Prostate gland (tissue), 2 donors: ENCODE data around the gene CDK16. TPM values are rescaled to one million over a fixed set of nuclear protein-coding genes. Genes with fewer than 3 reads are reported as not detected.

Experiments
- DNase-seq: peaks from one replicate; pipeline ENCODE4 v3.0.0-alpha.2; 2019; ENCODE audit warnings: low spot score
- H3K27ac ChIP-seq, 2 donors: fragments of 200-600 bp; sonication (generic); 2 replicates each; pipeline ENCODE4 v1.5.1; 2017 to 2019
- H3K27me3 ChIP-seq: fragments of 200-600 bp; sonication (generic); replicated peaks from 2 replicates; pipeline ENCODE4 v1.5.1; 2019; ENCODE audit not compliant: insufficient read depth
- H3K36me3 ChIP-seq, 2 donors: fragments of 200-600 bp; sonication (generic); 1 replicate in 1 of 2; 2 replicates in 1 of 2; pipeline versions ENCODE4 v1.5.1 to v1.8.1; 2017 to 2019
- H3K4me1 ChIP-seq: fragments of 200-600 bp; sonication (generic); replicated peaks from 2 replicates; pipeline ENCODE4 v1.5.1; 2019
- H3K4me3 ChIP-seq, 2 donors: fragments of 200-600 bp; sonication (generic); 2 replicates each; pipeline ENCODE4 v1.5.1; 2017 to 2019
- H3K9me3 ChIP-seq: fragments of 200-600 bp; sonication (generic); 2 replicates; pipeline ENCODE4 v1.5.1; 2017
- POLR2A ChIP-seq: fragments of 450-650 bp; IDR thresholded peaks from one replicate; pipeline ENCODE4 v1.6.1; 2016; ENCODE audit warnings: antibody characterized with exemption, mild to moderate bottlenecking
- POLR2AphosphoS5 ChIP-seq: sonication (generic); formaldehyde crosslinking; IDR thresholded peaks from one replicate; pipeline ENCODE4 v1.6.1; 2017; ENCODE audit warnings: antibody characterized with exemption
- WGBS: methylation state at CpG from one replicate; pipeline ENCODE4 v1.1.5; 2018; 5-methylcytosine and 5-hydroxymethylcytosine counted together
- intact Hi-C: fragments of 100-400 bp; cut with DNase I; formaldehyde crosslinking; loops from one replicate; pipeline ENCODE4 v1.14.2; 2022
- total RNA-seq, 2 donors: library from RNA; depleted of rRNA; stranded (reverse); fragments of >200 nt; gene quantifications; one replicate each; pipeline ENCODE4 v1.1.0, GENCODE V29; 2016
- TF ChIP-seq, protein P1 (sequence below), 4 experiments: fragments of 200-600 bp in 2 of 4; fragments of 450-650 bp in 2 of 4; sonication (generic) in 2 of 4; IDR thresholded peaks; 1 replicate in 3 of 4; 2 replicates in 1 of 4; pipeline ENCODE4 v1.5.1; 2016 to 2019; ENCODE audit warnings: antibody characterized with exemption in 4 of 4, mild to moderate bottlenecking in 2 of 4, moderate library complexity in 2 of 4

Gene CDK16
- total RNA-seq, 2 donors from 2014 or later, result 63.5 to 173 TPM

DNA sequence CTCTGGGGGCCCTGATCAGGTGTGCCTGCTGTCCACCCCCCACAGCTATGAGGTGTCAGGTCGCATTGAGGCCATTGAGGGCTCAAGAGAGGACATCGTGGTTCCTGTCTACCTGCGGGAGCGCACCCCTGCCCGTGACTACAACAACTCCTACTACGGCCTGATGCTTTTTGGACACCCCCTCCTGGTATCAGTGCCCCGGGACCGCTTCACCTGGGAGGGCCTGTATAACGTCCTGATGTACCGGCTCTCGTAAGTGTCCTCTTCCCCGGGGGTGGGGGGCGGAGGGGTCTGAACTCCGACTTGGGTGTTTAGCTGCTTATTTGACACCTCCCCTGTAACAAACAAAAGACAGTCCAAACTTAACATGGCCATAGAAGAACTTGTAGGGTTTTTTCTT, 24.9 kb downstream of the CDK16 start:
- Histone ChIP-seq H3K9me3 (no peaks in the 10 kb centered on the region), H3K27ac (no peak overlapping the region), H3K27me3 (no peaks in the 10 kb centered on the region), H3K36me3 (no peaks in the 10 kb centered on the region), H3K4me3 (no peak overlapping the region), H3K4me1 (no peaks in the 10 kb centered on the region)
- whole genome bisulfite sequencing, result 94% methylated on average over 7 of the region's 14 CpGs
- intact Hi-C loops, result no loop called here
- no peak for DNase-seq
- TF ChIP-seq POLR2AphosphoS5, result no peak
- TF ChIP-seq, protein P1, sequence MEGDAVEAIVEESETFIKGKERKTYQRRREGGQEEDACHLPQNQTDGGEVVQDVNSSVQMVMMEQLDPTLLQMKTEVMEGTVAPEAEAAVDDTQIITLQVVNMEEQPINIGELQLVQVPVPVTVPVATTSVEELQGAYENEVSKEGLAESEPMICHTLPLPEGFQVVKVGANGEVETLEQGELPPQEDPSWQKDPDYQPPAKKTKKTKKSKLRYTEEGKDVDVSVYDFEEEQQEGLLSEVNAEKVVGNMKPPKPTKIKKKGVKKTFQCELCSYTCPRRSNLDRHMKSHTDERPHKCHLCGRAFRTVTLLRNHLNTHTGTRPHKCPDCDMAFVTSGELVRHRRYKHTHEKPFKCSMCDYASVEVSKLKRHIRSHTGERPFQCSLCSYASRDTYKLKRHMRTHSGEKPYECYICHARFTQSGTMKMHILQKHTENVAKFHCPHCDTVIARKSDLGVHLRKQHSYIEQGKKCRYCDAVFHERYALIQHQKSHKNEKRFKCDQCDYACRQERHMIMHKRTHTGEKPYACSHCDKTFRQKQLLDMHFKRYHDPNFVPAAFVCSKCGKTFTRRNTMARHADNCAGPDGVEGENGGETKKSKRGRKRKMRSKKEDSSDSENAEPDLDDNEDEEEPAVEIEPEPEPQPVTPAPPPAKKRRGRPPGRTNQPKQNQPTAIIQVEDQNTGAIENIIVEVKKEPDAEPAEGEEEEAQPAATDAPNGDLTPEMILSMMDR (IDR thresholded peaks at IDR 0.05), result no peak
- TF ChIP-seq POLR2A, result no peak

- WGBS, result 91% methylated on average over 15 of the region's 16 CpGs
These were observed 26.2 kb downstream of the CDK16 start for GRCh38 chrX:47244676-47245075.

DNA sequence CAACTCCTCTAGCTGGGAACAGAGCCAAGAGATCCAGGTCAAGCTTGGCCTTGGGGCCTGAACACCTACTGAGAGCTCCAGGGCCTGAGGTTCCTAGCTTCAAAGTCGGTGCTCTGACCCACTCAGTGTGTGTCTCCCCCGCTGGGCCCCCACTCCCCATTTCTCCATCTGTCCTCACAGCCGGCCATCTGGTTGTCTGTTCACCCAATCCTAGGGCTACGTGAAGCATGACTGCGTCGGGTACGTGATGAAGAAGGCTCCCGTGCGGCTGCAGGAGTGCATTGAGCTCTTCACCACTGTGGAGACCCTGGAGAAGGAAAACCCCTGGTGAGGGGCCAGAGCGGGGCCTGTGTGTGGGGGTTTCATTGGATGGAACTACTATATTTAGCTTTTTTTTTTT, 26.7 kb downstream of the CDK16 start:
- H3K9me3 ChIP-seq, result no peaks in the 10 kb centered on the region
- H3K27me3 ChIP-seq, result no peaks in the 10 kb centered on the region
- WGBS, result 95% methylated on average over 10 of the region's 10 CpGs
- no peak overlapping the region for H3K27ac ChIP-seq
- no peaks in the 10 kb centered on the region for H3K36me3 ChIP-seq
- TF ChIP-seq POLR2AphosphoS5 (no peak), POLR2A (no peak)
- TF ChIP-seq, protein P1 (IDR thresholded peaks at IDR 0.05), result no peak
- intact Hi-C loops, result no loop called here
- no peaks in the 10 kb centered on the region for H3K4me1 ChIP-seq
- no peak for DNase-seq
- no peak overlapping the region for H3K4me3 ChIP-seq

More at GRCh38 chrX:47244676-47245075, 26.2 kb downstream of the CDK16 start:
- Histone ChIP-seq H3K27me3 (no peaks in the 10 kb centered on the region), H3K4me1 (no peaks in the 10 kb centered on the region), H3K9me3 (no peaks in the 10 kb centered on the region), H3K27ac (no peak overlapping the region), H3K4me3 (no peak overlapping the region), H3K36me3 (no peaks in the 10 kb centered on the region)
- DNase-seq, result no peak
- TF ChIP-seq POLR2A (no peak), POLR2AphosphoS5 (no peak)
- TF ChIP-seq, protein P1 (IDR thresholded peaks at IDR 0.05), result no peak
- intact Hi-C loops, result no loop called here

DNA sequence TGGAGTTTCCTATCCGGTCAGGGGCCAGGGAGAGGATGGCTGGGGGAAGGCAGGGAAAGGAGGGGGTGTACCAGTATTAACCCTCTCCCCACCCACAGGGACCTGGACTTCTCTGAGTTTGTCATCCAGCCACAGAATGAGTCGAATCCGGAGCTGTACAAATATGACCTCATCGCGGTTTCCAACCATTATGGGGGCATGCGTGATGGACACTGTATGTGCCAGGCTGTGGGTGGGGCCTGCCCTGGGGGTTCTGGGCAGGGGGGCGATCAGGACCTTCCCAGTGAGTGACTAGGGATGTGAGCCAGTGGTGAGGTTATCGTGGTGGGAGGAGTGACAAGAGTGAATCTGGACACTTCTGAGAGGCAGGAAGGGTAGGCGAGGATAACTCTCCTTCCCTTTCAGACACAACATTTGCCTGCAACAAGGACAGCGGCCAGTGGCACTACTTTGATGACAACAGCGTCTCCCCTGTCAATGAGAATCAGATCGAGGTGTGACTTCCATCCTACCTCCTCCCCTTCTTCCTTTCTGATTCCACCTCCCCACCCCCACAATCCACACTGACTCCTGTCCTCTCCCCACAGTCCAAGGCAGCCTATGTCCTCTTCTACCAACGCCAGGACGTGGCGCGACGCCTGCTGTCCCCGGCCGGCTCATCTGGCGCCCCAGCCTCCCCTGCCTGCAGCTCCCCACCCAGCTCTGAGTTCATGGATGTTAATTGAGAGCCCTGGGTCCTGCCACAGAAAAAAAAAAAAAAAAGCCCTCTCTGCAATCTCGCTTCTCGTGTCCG, 28.9 kb downstream of the CDK16 start:
- no peak overlapping the region for H3K4me3 ChIP-seq
- WGBS, result 77% methylated on average over 23 of the region's 23 CpGs
- no peaks in the 10 kb centered on the region for H3K4me1 ChIP-seq
- H3K27me3 ChIP-seq, result no peaks in the 10 kb centered on the region
- H3K36me3 ChIP-seq, result no peaks in the 10 kb centered on the region
- TF ChIP-seq POLR2A, result no peak
- TF ChIP-seq POLR2AphosphoS5, result no peak
- no peaks in the 10 kb centered on the region for H3K9me3 ChIP-seq
- intact Hi-C loops, result no loop called here
- H3K27ac ChIP-seq, result no peak overlapping the region
- DNase-seq, result no peak

GRCh38 chrX:47247999-47248320, 29.5 kb downstream of the CDK16 start:
- no peak for DNase-seq

More at GRCh38 chrX:47247999-47248320, 29.5 kb downstream of the CDK16 start:
- H3K27me3 ChIP-seq, result no peaks in the 10 kb centered on the region
- TF ChIP-seq, protein P1 (IDR thresholded peaks at IDR 0.05), result no peak
- no peak for TF ChIP-seq POLR2A
- no peak for TF ChIP-seq POLR2AphosphoS5
- H3K36me3 ChIP-seq, result no peaks in the 10 kb centered on the region
- no peak overlapping the region for H3K4me3 ChIP-seq
- H3K9me3 ChIP-seq, result no peaks in the 10 kb centered on the region
- H3K27ac ChIP-seq, result no peak overlapping the region
- 54% methylated on average over 13 of the region's 13 CpGs for WGBS
- intact Hi-C loops, result no loop called here
- H3K4me1 ChIP-seq, result no peaks in the 10 kb centered on the region
